GM13977 (cell line): Measurements from ENCODE around the gene RALGPS2.
"Not testable (repeated sequence)": the region's sequence is repeated elsewhere in the genome, so short reads cannot be mapped to it uniquely, and the experiment has no call there.

Source experiments
- DNase-seq: peaks from one replicate; pipeline ENCODE4 v3.0.0; 2012; ENCODE audit warnings: low spot score
- in situ Hi-C: fragments of 300-500 bp; cut with MboI; formaldehyde crosslinking; loops from one replicate; pipeline ENCODE4 v1.12.0; 2022; ENCODE audit warnings: low sequenced_read_pairs, low pct_unique_long_range_greater_than_20kb, mixed read lengths, inconsistent platforms; ENCODE audit not compliant: unreplicated experiment
- TF ChIP-seq, protein P1 (sequence below): IDR thresholded peaks from 2 replicates; pipeline ENCODE4 v1.5.1; 2012; ENCODE audit warnings: mild to moderate bottlenecking, control low read depth; ENCODE audit not compliant: insufficient read depth; ENCODE audit errors: extremely low read depth, missing control alignments

The RALGPS2 gene

DNA sequence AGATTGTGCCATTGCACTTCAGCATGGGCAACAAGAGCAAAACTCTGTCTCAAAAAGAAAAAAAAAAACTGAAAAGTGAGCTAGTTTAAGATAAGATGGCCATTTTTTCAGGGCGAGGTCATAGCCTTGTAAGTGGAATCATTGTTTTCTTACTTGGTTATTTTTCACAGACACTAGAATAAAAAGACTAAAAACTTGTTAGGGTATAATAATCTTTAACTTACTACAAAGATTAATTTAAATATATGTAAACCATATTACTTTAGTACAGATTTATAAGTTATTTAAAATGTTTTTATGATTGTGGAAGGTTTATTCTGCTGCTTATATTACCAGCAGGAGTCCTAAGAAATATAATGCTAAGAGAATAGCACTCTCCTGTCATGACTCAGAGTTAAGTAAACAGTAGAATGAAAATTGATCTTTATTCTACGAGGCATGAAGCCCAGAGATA, 122.4 kb downstream of the RALGPS2 start:
- no peak for DNase-seq
- in situ Hi-C loops = no loop called here
- TF ChIP-seq, protein P1, sequence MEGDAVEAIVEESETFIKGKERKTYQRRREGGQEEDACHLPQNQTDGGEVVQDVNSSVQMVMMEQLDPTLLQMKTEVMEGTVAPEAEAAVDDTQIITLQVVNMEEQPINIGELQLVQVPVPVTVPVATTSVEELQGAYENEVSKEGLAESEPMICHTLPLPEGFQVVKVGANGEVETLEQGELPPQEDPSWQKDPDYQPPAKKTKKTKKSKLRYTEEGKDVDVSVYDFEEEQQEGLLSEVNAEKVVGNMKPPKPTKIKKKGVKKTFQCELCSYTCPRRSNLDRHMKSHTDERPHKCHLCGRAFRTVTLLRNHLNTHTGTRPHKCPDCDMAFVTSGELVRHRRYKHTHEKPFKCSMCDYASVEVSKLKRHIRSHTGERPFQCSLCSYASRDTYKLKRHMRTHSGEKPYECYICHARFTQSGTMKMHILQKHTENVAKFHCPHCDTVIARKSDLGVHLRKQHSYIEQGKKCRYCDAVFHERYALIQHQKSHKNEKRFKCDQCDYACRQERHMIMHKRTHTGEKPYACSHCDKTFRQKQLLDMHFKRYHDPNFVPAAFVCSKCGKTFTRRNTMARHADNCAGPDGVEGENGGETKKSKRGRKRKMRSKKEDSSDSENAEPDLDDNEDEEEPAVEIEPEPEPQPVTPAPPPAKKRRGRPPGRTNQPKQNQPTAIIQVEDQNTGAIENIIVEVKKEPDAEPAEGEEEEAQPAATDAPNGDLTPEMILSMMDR = no peak

DNA sequence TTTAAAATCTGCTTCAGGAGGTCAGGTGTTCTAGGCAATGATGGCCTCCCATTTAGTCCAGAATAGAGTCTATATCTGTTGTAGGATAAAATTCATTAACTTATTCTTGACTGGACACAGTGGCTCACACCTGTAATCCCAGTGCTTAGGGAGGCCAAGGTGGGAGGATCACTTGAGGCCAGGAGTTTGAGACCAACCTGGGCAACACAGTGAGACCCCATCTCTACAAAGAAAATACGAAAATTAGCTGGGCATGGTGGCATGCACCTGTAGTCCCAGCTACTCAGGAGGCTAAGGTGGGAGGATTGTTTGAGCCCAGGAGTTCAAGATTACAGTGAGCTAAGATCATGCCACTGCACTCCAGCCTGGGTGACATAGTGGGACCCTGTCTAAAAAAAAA, 122.9 kb downstream of the RALGPS2 start:
- in situ Hi-C loops, DNase-seq: not testable (repeated sequence)

DNA sequence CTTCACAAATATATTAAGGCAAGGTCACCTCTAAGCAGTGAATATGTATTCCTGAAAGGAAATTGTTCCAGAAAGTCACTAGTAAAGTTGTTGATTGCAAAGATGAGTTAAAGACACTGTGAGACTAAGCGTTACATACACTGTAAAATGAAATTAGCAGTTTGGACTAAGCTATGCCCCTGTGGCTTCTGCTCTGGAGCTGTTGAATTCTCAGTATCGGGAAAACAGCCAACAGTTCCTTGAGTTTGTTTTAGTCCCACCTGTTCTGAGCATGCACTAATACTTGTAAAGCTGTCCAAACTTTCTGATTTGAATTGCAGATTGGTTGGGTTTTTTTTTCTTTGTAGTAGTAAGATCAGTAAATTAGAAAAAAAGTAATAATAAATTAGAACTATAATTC, 124.9 kb downstream of the RALGPS2 start:
- no peak for DNase-seq
- in situ Hi-C loops = no loop called here
- TF ChIP-seq, protein P1 = no peak

DNA sequence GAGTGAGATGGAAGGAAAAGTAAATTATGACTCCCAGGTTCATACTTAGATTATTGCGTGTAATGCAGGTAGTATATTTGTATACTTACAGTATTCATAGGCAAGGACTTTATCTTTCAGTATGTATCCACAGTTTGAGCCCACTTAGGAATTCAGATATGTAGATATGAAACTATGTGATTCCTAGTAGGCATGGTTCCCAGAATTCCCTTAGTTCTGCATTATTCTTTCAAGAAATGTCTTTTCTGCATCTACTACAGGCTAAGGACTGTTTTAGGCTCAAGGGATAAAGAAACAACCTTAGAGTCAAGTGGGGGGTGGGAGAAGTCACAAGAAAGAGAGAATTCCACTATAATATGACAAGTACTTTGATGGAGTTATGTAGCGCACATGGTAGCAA, 132.1 kb downstream of the RALGPS2 start:
- TF ChIP-seq, protein P1 = no peak
- in situ Hi-C loops = no loop called here

DNA sequence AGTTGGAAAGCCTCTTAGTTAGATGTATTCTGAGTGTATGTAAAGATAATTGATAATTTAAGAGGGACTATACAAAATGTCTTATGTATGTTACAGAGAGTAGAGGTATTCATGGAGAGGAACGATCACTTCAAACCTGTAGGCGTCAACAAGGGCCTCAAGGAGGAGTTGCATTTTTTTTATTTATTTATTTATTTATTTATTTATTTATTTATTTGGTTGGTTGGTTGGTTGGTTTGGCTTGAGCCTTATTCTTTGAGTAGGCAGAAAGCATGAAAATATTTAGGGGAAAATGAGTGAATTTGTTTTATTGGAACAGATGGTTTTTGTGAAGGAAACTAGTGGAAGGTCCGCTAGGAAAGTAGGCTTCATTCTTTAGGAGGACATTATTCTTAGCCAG, 137.4 kb downstream of the RALGPS2 start:
- in situ Hi-C loops = no loop called here
- no peak for DNase-seq
- TF ChIP-seq, protein P1 = no peak

More for the DNA sequence above, 132.1 kb downstream of the RALGPS2 start:
- DNase-seq = no peak

DNA sequence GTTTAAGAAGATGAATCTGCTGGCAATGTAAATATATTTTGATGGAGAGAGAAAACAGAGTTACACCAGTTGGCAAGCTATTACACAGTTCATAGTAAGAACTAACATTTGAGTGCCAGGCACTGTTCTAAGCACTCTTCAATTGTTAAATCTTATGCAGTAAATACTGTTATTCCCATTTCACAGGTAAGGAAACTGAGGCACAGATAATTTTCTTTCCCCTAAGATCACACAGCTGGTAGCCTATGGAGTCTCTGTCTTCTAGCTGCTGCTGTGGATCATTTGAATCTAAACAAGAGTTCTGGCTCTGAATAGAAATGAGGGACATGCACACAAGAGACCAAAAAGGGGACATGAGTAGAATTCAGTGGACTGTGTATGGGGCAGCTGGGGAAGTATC, 137.8 kb downstream of the RALGPS2 start:
- no peak for DNase-seq
- in situ Hi-C loops = no loop called here
- TF ChIP-seq, protein P1 = no peak

DNA sequence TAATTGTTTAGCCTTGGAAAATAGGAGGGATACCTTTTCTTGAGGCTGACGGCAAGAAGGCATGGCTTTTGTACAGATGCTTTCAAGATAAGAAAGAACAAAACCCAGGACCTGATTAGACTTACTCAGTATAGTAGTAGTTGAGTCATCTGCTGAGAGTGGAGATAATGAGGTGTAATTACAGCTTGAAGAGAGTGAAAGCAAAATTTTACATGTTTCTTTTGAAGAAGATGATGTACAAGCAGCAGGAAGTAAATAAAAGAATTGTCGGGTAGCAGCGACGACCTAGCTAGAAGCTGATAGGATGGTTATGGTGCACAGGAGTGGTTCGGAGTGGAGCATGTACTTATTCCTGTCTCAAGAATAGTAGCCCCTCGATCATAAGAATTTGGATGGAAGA, 139.3 kb downstream of the RALGPS2 start:
- no peak for DNase-seq
- in situ Hi-C loops = no loop called here
- TF ChIP-seq, protein P1 = no peak
